Fibroblast of peridontal ligament (primary cell): ENCODE results near the gene CUEDC1.

Experiments
- DNase-seq: peaks from one replicate; pipeline ENCODE4 v3.0.0-alpha.2; 2010; ENCODE audit errors: extremely low read depth

CUEDC1 gene

DNA sequence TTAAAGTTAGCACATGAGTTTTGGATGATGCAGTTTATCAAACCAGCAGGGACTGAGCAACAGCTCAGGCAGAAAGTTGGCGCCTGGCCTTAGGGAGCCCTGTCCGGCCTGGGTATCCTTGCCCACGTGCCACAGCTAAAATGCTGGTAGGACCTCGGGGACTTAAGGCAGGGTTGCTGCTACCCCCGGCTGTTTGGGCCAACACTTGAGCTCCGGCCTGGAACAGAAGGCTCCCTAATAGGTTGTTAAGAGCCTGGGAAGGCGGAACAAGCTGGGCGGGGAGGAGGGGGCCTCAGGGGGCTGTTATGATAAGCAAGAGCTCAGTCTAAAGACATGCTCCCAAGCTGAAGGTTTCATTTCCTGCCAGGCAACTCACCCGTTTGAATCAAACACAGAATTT is 39.7 kb downstream of the CUEDC1 start:
- DNase-seq, result peak; percentile 23

DNA sequence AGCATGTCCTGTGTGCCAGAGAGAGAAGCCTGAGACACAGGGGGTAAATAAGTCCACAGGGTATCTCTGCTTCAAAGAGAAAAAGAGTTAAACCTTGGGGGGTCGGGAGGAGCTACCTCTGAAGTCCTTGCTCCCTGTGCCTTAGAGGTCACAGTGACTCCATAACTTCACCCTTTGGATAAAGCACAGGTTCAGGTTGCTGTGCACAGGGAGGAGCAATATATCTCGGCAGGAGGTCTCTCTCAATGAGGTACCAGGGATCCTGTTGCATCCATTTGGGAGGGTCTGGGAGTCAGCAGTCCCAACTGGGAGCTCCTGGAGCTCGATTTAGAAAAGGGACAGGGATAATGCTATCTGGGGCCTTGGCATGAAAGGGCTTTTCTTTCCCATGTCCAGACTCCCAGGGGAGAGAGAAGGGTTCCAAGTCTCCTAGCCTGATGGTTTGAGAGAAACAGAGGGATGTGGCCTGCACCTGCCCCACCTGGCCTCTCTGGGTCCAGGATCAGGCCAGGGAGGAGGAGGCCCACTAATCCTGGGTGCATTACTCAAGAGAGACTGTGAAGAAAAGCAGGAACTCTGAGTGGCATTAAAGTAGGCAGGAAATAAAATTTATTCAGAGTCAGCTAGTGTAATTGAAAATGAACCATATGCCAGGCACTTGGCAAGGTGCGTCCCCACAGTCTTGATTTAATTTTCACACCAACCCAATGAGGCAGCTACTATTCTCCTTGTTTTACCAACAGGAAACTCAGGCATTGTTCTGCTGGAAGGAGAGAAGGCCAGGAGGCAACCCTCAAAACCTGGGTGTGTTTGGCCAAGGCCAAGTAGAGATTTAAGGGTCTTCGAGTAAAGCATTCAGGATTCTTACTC is 40.7 kb downstream of the CUEDC1 start:
- no peak for DNase-seq

DNA sequence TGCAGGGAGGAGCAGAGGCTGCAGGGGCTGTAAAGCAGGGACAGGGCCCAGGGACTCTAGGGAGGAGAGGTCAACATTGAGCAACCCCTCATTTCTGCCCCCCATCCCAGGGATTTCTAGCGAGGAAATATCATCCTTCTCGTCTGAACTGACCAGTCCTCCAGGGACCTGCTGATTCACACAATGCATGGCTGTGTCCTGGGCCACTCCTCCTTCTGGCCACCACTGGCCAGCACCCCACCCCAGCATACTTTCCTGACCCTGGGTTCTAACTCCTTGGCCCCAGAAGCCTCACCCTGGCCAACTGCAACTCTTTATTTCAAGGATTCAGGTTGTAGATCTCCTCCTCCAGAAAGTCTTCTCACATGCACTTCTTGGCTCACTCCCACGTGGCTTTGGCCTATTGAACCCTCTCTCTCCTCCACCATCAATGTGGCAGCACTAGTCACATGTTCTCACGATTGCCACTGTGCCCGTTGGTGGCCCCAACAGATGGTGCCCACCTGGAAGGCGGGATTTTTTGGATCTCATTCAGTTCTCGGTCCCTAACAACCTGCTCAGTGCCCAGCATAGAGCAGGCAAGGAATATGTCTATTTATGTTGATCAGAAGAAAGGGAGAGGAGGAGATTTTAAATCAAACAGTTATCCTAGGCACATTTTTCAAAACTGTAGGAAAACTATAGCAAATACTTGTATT is 41.5 kb downstream of the CUEDC1 start:
- DNase-seq, result peak; percentile 52

DNA sequence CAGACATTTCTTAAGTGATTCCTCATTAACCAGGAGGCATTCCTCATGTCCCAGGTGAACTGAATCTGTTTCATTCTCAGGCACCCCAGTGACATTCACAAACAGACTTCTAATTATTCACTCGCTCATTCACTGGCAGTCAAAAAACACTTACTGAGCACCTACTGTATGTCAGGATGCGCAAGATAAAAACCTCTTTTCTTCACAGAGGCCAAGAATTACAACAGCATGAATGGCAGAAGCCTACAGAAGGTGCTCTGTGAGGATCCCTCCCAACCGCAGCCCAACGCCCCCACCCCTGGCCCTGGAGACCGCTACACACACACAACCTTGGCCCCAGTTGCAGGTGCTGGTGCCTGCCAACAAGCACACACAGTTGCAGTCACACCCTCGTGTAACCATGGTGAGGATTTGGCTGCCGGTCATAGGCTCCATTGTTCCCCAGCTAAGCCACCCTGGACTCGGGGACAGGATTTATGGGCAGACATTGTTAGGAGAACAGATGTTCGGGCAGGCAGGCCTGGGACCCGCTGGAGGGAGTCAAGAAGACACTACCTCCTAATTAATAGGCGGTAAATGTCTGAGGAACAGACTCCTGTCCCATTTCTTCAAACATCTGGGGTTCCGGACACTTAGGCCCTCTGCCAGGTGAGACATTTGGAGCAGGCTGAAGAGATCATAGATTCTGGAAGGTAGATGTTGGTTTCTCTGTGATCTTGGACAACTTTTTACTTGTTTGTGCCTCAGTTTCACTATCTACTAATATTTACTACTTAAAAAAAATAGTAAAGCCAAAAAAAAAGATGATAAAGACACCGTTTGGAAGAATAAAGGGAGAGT is 43.2 kb downstream of the CUEDC1 start:
- DNase-seq, result no peak

DNA sequence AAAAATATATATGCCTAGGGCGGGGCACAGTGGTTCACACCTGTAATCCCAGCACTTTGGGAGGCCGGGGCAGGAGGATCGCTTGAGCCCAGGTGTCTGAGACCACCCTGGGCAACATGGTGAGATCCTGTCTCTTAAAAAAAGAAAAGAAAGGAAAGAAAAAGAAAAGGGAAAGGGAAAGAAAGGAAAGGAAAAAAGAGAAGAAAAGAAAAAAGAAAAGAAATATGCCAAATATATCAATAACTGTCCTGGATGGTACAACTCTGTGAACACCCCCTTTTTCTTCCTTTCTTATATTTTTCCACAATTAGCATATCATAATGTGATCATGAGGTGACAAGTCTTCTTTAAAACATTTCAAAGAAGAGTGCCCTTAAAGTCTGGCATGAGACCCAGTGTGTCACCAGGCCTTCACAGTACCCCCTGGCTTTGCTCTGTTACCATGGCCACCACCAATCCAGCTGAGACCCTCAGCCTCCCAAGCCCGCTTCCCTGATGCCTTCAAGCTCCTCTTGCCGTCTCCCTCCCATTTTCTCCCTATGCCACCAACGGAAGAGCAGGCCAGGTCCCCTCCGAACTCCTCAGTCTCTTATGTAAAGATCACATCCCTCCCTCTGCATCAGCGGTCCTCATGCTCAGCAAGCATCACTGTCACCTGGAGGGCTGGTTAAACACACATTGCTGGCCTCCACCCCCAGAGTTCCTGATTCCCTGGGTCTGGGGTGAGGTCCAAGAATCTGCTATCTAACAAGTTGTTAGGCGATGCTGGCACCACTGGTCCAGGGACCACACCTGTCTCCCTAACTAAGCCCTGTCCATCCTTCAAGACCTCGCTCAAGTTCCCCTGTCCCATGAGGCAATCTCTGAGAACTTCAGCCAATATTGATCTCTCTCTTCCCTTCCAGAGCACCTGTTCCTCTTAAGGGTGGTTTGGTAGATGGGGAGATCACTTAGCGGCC is 44.5 kb downstream of the CUEDC1 start:
- no peak for DNase-seq

DNA sequence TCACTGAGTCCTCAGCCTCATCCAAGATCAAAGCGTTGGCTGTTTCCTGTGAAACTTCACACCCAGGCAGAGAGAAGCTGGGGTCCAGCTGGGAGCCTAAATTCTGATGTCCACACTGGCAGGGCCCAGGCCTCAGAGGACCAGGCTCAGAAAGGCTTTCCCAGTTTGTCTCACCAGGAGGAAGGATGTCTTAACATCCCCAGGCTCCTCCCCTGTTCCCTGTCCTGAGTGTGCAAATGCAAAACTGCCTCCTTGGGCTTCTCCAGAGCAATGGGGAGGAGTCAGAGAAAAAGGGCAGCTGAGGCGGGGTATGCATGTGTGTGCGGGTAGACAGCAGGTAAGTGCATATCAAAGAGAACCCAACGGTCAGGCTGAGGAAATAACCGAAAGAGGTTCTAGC is 45.7 kb downstream of the CUEDC1 start:
- no peak for DNase-seq

DNA sequence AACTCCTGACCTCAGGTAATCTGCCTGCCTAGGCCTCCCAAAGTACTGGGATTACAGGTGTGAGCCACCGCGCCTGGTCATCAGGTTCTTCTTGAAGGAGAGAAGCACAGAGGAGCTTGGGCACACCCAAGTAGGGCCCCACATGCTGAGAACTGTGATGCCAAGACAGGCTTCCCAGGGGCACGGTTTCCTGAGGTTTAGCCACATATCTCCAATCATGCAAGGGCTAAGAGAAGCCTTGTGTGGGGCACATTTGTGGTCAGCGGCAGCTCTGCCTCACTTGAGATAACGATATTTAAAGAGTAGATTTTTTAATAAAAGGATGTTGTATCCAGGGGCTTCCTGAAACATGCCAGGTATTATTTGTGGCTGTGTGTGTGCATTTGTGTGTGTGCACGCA is 46.9 kb downstream of the CUEDC1 start:
- no peak for DNase-seq

DNA sequence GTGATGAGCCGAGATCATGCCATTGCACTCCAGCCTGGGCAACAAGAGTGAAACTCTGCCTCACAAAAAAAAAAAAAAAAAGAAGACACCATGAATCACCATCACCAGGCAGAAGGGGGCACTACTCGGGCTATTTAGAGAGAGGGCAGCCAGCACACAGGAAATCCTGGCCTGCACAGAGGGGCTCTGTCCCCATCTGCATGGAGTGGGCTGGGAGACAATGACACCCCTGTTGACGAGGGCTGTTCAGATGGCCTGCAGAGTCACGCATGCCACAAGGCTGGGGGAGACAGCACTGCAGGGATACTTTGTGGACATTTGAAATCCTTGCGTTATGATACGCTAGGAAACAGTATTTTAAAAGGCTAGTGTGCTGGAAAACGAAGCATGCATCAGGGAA is 48.3 kb downstream of the CUEDC1 start:
- no peak for DNase-seq

DNA sequence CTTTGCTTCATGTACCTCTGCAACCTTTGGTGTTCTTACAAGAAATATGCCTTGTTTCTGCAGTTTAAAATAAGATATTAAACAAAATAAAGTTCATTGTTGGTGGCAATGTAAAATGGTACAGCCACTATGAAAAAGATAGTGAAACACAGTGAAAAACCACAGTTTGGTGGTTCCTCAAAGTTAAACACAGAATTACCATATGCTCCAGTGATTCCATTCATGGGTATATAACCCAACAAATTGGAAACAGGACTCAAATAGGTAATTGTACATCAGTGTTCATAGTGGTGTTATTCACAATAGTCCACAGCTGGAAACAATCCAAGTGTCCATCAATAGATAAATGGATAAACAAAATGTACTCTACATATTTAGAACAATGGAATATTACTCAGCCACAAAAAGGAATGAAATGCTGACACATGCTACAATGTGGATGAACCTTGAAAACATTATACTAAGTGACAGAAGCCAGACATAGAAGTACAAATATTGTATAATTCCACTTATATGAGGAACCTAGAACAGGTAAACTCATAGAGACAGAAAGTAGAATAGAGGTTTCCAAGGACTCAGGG is 49.2 kb downstream of the CUEDC1 start:
- DNase-seq, result no peak

DNA sequence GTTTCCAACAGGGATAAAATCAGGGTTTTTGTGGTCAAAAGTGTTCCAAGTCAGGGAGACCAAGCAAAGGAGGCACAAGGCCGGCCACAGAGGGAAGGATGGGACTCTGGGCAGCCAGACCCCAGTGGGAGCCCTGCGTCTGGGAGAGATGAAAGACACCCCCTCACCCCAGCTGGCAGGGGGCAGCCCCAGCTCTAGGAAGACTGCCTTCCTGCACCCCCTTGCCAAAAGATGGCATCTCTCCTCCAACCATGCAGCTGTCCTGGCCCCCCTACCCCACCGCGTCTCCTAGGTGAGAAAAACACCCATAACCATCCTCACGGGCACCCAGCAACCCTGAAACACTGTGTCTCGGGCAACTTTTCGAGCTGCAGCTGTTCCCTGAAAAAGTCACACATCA is 51.3 kb downstream of the CUEDC1 start:
- no peak for DNase-seq

DNA sequence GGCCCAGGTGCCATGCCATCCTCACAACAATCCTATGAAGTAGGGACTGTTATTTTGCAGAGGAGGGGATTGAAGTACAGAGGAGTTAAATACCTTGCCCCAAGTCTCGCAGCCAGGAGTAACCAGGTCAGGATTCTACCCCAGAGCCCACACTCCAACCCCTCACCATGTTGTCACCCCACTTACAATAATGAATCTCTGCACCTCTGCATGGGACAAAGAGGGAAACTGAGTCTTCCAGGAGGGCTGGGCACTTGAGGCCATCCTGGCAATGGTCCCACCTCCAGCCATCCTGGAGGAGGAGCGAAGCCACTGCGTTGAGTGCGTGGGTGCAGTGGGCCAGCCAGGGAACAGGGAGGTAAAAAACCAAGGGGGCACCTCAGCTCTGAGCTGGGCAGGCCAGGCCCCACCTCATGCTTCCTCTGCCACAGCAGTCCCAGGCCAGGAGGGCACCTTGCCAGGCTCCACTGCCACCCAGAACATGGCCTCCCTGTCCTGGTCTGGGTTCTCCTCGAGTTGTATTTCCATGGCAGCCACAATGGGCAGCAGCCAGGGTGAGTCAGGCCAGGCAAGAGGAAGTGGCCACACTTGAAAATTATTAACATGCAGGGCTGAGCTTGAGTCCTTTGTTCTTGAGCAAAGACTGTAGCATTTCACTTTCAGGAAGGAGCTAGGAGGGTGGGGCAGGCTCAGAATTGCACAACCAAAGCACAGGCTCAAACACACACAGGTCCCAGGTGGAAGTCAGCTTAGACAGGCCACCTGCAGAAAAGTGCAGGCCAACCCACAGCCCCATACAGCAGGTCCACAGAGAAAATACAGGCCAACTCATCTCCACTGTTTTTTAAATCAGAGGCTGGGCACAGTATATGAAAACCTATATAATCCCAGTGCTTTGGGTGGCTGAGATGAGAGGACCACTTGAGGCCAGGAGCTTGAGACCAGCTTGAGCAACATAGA is 52.1 kb downstream of the CUEDC1 start:
- peak; percentile 80 for DNase-seq

DNA sequence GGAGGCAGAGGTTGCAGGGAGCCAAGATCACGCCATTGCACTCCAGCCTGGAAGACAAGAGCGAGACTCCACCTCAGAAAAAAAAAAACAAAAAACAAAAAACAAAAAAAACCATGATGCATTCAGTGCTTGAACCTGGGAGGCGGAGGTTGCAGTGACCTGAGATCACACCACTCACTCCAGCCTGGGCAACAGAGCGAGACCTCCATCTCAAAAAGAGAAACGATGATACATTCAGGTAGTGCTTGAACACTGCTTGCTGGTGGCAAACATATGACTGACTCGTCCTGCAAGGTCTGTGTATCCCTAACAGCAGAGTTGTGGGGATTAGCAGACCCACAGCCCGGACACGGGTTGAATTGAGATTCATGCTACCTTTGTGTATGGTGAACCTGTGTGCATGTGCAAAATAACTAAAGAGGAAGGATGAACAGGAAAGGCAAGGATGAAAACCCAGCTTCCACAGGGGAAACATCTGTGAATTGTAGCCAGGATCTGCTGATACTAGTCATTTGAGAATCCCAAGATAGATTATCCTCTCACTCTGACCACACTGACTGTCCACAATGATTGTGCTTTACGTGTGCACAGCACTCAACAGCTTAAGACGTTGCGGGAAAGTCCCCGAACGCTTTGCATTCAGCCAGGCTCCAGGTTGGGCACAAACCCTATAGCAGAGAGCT is 53.0 kb downstream of the CUEDC1 start:
- no peak for DNase-seq

DNA sequence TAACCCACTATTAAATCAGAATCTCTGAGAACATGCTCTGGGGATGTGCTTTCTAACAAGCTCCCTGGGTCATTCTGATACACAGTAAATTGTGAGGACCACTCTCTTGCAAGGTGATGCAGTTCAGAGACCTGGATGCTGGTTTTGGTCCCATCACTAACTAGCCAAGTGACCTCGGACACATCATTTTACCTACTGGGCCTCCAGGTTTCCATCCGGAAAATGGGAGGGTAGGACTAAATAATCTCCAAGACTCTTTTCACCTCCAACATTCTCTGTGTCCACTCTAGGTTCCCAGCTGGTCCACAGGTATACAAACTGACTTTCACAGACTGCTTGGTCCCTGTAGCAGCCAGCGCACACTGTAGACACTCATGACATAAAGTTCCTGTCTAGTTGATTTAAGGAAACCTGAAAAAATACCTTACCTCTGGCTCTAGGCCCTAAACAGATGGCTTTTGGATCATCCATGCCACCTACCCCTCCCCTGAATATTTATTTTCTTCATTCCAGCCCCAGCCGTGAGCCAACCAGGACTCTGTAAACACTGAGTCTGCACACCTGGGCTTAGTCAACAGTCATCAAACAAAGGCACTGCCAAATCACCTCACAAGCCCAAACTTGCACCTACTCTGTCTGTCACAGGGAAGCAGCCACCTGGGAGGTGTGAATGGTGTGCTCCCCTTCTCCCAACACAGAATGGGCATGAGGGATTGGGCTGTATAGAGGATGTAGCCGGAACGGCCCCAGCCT is 54.0 kb downstream of the CUEDC1 start:
- DNase-seq, result no peak

DNA sequence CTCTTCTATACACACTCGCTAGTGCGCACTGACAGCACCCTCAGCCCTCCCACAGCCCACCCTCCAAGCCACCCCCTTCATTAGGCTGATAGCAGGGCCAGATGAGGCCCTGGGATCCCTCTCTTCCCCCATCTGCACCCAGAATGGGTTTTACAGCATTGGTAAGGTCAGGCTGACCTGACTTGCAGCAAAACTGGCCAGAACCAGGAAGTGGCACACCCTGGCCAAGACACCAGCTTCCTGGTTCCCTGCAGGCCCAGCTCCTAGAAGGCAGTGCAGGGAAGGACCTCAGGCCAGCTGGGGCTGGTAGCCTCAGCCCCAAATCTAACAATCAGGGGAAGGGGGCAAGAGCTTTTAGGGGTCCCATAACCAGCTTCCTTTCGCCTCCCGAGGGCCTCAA is 55.4 kb downstream of the CUEDC1 start:
- DNase-seq, result no peak

DNA sequence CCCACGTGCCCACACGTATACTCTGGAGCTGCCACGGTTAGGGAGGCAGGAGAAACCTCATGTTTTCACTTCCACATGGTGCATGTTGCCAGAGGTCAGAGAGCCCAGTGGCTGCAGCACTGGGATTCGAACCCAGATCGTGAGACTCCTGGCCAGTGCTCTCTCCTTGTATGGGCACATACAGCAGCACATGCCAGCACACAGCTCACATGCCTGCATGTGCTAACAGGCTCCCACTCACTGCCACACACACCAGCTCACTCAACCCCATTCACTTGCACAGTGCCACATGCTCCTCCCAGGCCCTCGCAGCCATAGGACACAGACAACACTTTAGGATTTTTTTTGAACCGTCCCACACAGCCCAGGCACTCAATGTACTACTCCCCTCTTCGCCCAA is 55.8 kb downstream of the CUEDC1 start:
- no peak for DNase-seq

DNA sequence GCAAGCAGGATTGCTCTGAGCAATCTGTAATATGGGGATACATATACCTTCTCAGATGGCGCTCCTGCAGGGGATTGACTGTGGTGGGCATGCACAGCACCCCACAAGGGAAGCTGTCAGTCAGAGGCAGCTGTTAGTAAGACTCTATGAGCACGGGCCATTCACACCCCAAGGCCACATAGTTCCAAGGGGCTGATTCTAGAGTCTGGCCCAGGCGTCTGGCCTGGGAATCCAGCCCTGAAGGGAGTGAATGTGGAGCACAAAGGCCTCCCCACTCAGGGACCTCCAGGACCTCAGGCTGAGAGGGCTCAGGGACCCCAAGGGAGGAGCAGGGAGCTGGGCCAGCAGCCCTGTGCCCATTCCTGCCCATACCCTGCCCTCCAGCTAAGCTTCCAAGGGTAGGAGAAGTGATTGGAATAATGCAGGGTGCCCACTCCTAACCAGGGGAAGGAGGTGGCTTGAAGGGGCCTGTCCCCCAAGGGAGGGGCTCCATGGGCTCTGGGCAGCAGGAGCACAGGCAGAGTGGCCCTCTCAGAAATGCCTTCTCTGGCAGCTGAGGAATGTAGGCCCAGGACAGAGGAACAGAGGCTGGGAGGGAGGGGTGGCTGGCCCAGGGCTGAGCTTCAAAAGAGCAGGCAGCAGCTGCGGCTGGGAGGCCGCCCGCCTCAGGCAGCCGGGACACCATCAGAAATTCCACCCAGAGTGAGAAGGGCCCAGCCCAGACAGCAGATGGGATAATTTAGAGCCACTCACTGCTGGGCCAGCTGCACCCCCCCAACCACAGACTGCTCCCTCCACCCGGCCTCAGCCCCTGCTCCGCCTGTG is 56.5 kb downstream of the CUEDC1 start:
- DNase-seq, result peak; percentile 57

DNA sequence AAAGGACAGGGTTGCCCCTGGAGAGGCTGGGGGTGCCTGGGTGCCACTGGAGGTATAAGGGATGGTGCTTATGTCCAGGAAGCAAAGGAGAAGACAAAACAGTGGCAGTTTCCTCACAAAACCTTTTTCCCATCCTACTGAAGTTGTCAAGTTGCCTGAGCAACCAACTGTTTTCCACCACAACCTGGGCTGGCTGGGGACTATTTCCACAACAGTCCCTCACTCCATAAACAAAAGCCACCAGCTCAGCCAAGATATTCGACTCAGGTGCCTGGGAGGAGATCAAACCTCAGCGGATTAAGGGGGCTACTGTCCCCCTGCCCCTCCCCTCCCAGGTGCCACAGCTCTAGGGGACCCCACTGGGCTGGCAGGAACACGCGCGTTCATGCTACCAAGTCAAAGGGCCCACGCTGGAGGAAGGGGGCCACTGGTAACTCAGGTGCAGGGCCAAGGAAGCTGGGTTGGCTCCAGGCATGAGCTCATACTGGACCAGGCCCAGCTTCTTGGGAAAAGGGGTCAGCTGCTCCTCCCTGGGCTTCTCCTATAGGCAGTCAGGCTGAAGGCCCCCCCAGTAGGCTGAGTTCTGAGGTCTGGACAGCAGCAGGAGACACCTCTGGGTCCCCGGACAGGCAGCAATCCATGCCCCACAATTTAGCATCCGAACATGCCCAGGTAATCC is 59.7 kb downstream of the CUEDC1 start:
- DNase-seq, result peak; percentile 23
